Mesothelial cell of epicardium (in vitro differentiated cells): ENCODE data around the gene SBNO1. TPM values are rescaled to one million over a fixed set of nuclear protein-coding genes. Genes with fewer than 3 reads are reported as not detected.
"Not testable (repeated sequence)": the region's sequence is repeated elsewhere in the genome, so short reads cannot be mapped to it uniquely, and the experiment has no call there.

Source experiments
- DNase-seq, 2 experiments: peaks; one replicate each; pipeline ENCODE4 v3.0.0; 2021; ENCODE audit warnings: low spot score in 2 of 2; ENCODE audit not compliant: unreplicated experiment in 2 of 2
- H3K27ac Mint-ChIP-seq: 2 replicates; pipeline ENCODE4 v1.8.0; 2021; ENCODE audit warnings: mixed read lengths
- H3K27me3 Mint-ChIP-seq: 2 replicates; pipeline ENCODE4 v1.8.0; 2021; ENCODE audit warnings: low read depth, mixed read lengths
- H3K36me3 Mint-ChIP-seq: 2 replicates; pipeline ENCODE4 v1.8.0; 2021; ENCODE audit warnings: mixed read lengths
- H3K4me1 Mint-ChIP-seq: 2 replicates; pipeline ENCODE4 v1.8.0; 2021; ENCODE audit warnings: mixed read lengths
- H3K4me3 Mint-ChIP-seq: 2 replicates; pipeline ENCODE4 v1.8.0; 2021; ENCODE audit warnings: mild to moderate bottlenecking, moderate library complexity, mixed read lengths
- H3K9me3 Mint-ChIP-seq: 2 replicates; pipeline ENCODE4 v1.8.0; 2021; ENCODE audit warnings: mixed read lengths
- total RNA-seq: library from RNA; stranded (reverse); gene quantifications from 3 replicates; pipeline ENCODE4 v1.2.1, GENCODE V29; 2021
- TF ChIP-seq, protein P1 (sequence below): fragments of 200-600 bp; sonication (generic); IDR thresholded peaks from one replicate; pipeline ENCODE4 v1.5.0; 2021; ENCODE audit warnings: antibody characterized with exemption; ENCODE audit not compliant: unreplicated experiment

The SBNO1 gene
- total RNA-seq, 1 donor from 2014 or later, result 38.0 TPM

GRCh38 chr12:123387508-123388176 is 23.0 kb upstream of the SBNO1 start:
- peak overlapping the region; percentile 86 for H3K27ac Mint-ChIP-seq
- no peak for DNase-seq

DNA sequence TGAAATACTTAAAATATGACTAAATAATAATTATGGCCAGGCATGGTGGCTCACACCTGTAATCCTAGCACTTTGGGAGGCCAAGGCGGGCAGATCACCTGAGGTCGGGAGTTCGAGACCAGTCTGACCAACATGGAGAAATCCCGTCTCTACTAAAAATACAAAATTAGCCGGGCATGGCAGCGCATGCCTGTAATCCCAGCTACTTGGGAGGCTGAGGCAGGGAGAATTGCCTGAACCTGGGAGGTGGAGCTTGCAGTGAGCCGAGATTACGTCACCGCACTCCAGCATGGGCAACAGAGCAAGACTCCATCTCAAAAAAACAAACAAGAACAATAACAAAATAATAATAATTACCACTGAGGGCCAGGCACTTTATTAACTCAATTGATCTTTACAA is 20.9 kb upstream of the SBNO1 start:
- not testable (repeated sequence) for H3K36me3 Mint-ChIP-seq, H3K9me3 Mint-ChIP-seq, H3K27ac Mint-ChIP-seq, H3K27me3 Mint-ChIP-seq, DNase-seq, H3K4me3 Mint-ChIP-seq
- H3K4me1 Mint-ChIP-seq, result peaks cover 23% of the 10 kb centered on the region

More at GRCh38 chr12:123387508-123388176, 23.0 kb upstream of the SBNO1 start:
- no peaks in the 10 kb centered on the region for H3K9me3 Mint-ChIP-seq
- no peaks in the 10 kb centered on the region for H3K27me3 Mint-ChIP-seq
- peaks cover 29% of the 10 kb centered on the region for H3K4me1 Mint-ChIP-seq
- peak overlapping the region; percentile 82 for H3K4me3 Mint-ChIP-seq
- peaks cover 1% of the 10 kb centered on the region for H3K36me3 Mint-ChIP-seq
- TF ChIP-seq, protein P1, sequence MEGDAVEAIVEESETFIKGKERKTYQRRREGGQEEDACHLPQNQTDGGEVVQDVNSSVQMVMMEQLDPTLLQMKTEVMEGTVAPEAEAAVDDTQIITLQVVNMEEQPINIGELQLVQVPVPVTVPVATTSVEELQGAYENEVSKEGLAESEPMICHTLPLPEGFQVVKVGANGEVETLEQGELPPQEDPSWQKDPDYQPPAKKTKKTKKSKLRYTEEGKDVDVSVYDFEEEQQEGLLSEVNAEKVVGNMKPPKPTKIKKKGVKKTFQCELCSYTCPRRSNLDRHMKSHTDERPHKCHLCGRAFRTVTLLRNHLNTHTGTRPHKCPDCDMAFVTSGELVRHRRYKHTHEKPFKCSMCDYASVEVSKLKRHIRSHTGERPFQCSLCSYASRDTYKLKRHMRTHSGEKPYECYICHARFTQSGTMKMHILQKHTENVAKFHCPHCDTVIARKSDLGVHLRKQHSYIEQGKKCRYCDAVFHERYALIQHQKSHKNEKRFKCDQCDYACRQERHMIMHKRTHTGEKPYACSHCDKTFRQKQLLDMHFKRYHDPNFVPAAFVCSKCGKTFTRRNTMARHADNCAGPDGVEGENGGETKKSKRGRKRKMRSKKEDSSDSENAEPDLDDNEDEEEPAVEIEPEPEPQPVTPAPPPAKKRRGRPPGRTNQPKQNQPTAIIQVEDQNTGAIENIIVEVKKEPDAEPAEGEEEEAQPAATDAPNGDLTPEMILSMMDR, result no peak

GRCh38 chr12:123384994-123385376 is 20.3 kb upstream of the SBNO1 start:
- no peak overlapping the region for H3K27ac Mint-ChIP-seq
- H3K4me1 Mint-ChIP-seq, result peaks cover 18% of the 10 kb centered on the region
- H3K36me3 Mint-ChIP-seq, result no peaks in the 10 kb centered on the region
- H3K9me3 Mint-ChIP-seq, result no peaks in the 10 kb centered on the region
- TF ChIP-seq, protein P1, result no peak
- H3K4me3 Mint-ChIP-seq, result peak overlapping the region; percentile 81
- H3K27me3 Mint-ChIP-seq, result no peaks in the 10 kb centered on the region
- no peak for DNase-seq

GRCh38 chr12:123384318-123384993 is 19.8 kb upstream of the SBNO1 start:
- peak overlapping the region; percentile 81 for H3K4me3 Mint-ChIP-seq
- peak overlapping the region; percentile 64 for H3K27ac Mint-ChIP-seq
- TF ChIP-seq, protein P1, result no peak
- DNase-seq, result peak in 1 of 2 experiments; percentile 53
- no peaks in the 10 kb centered on the region for H3K27me3 Mint-ChIP-seq
- no peaks in the 10 kb centered on the region for H3K36me3 Mint-ChIP-seq
- H3K4me1 Mint-ChIP-seq, result peaks cover 16% of the 10 kb centered on the region
- H3K9me3 Mint-ChIP-seq, result no peaks in the 10 kb centered on the region

- no peak overlapping the region for H3K27ac Mint-ChIP-seq
- H3K27me3 Mint-ChIP-seq, result no peaks in the 10 kb centered on the region
- H3K36me3 Mint-ChIP-seq, result no peaks in the 10 kb centered on the region
- peak overlapping the region; percentile 52 for H3K4me3 Mint-ChIP-seq
- H3K4me1 Mint-ChIP-seq, result peaks cover 9% of the 10 kb centered on the region
- TF ChIP-seq, protein P1, result no peak
- DNase-seq, result no peak
- no peaks in the 10 kb centered on the region for H3K9me3 Mint-ChIP-seq
Measured at GRCh38 chr12:123382684-123383083, 18.0 kb upstream of the SBNO1 start.

DNA sequence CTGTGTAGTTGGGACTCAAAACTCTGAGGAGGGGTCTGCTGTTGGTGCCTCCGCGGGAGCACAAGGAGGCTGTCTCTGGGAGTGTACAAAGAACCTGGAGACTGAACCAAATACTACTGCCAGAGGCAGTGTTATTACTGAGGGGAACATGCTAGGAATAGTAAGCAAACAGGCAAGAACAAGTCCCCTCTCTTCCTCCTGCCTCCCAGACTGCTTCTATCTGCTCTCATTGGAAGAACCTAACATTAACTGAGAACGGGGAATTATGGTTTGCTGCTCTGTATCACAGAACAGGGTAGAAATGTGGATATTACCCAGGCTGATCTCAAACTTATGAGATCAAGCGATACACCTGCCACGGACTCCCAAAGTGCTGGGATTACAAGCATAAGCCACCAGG is 14.7 kb upstream of the SBNO1 start:
- Mint-ChIP-seq H3K36me3 (no peaks in the 10 kb centered on the region), H3K4me3 (no peak overlapping the region), H3K27me3 (no peaks in the 10 kb centered on the region), H3K9me3 (no peaks in the 10 kb centered on the region), H3K27ac (peak overlapping the region; percentile 68), H3K4me1 (peaks cover 2% of the 10 kb centered on the region)
- DNase-seq, result no peak
- TF ChIP-seq, protein P1, result no peak

DNA sequence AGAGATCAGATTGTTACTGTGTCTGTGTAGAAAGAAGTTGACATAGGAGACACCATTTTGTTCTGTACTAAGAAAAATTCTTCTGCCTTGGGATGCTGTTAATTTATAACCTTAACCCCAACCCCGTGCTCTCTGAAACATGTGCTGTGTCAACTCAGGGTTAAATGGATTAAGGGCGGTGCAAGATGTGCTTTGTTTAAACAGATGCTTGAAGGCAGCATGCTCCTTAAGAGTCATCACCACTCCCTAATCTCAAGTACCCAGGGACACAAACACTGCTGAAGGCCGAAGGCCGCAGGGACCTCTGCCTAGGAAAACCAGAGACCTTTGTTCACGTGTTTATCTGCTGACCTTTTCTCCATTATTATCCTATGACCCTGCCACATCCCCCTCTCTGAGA is 7.8 kb upstream of the SBNO1 start:
- DNase-seq, H3K4me3 Mint-ChIP-seq, H3K4me1 Mint-ChIP-seq, H3K9me3 Mint-ChIP-seq, H3K27ac Mint-ChIP-seq, H3K27me3 Mint-ChIP-seq, H3K36me3 Mint-ChIP-seq: not testable (repeated sequence)

DNA sequence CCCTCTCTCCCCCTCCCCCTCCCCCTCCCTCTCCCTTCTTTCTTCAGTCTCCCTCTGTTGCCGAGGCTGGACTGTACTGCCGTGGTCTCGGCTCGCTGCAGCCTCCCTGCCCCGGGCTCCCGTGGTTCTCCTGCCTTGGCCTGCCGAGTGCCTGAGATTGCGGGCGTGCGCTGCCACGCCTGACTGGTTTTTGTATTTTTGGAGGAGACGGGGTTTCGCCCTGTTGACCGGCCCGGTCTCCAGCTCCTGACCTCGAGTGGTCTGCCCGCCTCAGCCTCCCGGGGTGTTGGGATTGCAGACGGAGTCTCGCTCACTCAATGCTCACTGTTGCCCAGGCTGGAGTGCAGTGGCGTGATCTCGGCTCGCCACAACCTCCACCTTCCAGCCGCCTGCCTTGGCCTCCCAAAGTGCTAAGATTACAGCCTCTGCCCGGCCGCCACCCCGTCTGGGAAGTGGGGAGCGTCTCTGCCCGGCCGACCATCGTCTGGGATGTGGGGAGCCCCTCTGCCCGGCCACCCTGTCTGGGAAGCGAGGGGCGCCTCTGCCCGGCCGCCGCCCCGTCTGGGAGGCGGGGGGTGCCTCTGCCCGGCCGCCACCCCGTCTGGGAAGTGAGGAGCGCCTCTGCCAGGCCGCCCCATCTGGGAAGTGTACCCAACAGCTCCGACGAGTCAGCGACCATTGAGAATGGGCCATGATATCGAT is 7.2 kb upstream of the SBNO1 start:
- DNase-seq, result not testable (repeated sequence)

More for the DNA sequence above, 7.2 kb upstream of the SBNO1 start:
- H3K36me3 Mint-ChIP-seq, H3K4me3 Mint-ChIP-seq, H3K27ac Mint-ChIP-seq, H3K4me1 Mint-ChIP-seq, H3K27me3 Mint-ChIP-seq, H3K9me3 Mint-ChIP-seq: not testable (repeated sequence)
